K562 (cell line): ENCODE data around the gene EVC. TPM values are rescaled to one million over a fixed set of nuclear protein-coding genes. Genes with fewer than 3 reads are reported as not detected.

Experiments used
- ATAC-seq: fragments of 200-7000 bp; cut with Tn5 transposase; 3 replicates; pipeline ENCODE4 v1.9.1; 2020; ENCODE audit warnings: moderate library complexity
- BruUV-seq: library from RNA; stranded (reverse); fragments of 400-500 nt; replicated peaks from 2 replicates; lab custom pipeline; 2021; lab: Mats Ljungman, UMichigan
- CTCF ChIA-PET: fragments of 300-600 bp; formaldehyde crosslinking; extraction: SDS; loops from one replicate; lab custom pipeline; 2021; ENCODE audit warnings: low intra/inter-chr PET ratio; lab: Yijun Ruan, JAX
- POLR2A ChIA-PET: fragments of 300-600, 350-650 bp; sonication (Branson Sonifier 250); formaldehyde crosslinking; extraction: SDS; loops from one replicate; lab custom pipeline; 2021; ENCODE audit warnings: antibody characterized with exemption, inconsistent platforms; lab: Yijun Ruan, JAX
- DNase-seq, 4 experiments: peaks; one replicate each; pipeline versions ENCODE4 v3.0.0 to v3.0.0-alpha.2; 2011 to 2018; ENCODE audit warnings: low spot score in 3 of 4, mixed read lengths in 3 of 4; ENCODE audit errors: extremely low read depth in 1 of 4
- FAIRE-seq: peaks from 2 replicates; lab custom pipeline; 2011; peaks lifted over from hg19 to GRCh38; lab: Jason Lieb, UNC
- H2AFZ ChIP-seq: 2 replicates; pipeline ENCODE4 v1.6.0; 2011; ENCODE audit warnings: low read depth, low read length, control low read depth, inconsistent platforms
- H3K27ac ChIP-seq: fragments of 200-600 bp; 3 replicates; pipeline ENCODE4 v1.8.0; 2011; ENCODE audit warnings: low read depth, mild to moderate bottlenecking, control low read depth, inconsistent platforms, low read length, moderate library complexity, mixed read lengths; ENCODE audit errors: extremely low read depth
- H3K27me3 ChIP-seq, 2 experiments: fragments of 300-600 bp in 1 of 2; 2 replicates in 1 of 2; 3 replicates in 1 of 2; pipeline versions ENCODE4 v1.6.0 to v1.8.0; 2011; ENCODE audit warnings: inconsistent platforms in 2 of 2, low read length in 2 of 2, mild to moderate bottlenecking in 1 of 2, mixed read lengths in 1 of 2, moderate library complexity in 1 of 2; ENCODE audit not compliant: control insufficient read depth in 2 of 2, insufficient read depth in 2 of 2
- H3K36me3 ChIP-seq: fragments of 300-600 bp; 3 replicates; pipeline ENCODE4 v1.8.0; 2011; ENCODE audit warnings: mild to moderate bottlenecking, low read length, inconsistent platforms; ENCODE audit not compliant: control insufficient read depth, insufficient read depth
- H3K4me1 ChIP-seq, 2 experiments: fragments of 200-600 bp in 1 of 2; replicated peaks in 1 of 2; 2 replicates in 1 of 2; 3 replicates in 1 of 2; pipeline versions ENCODE4 v1.5.1 to v1.8.0; 2011; ENCODE audit warnings: inconsistent platforms in 2 of 2, low read length in 2 of 2, mild to moderate bottlenecking in 1 of 2, mixed read lengths in 1 of 2, moderate library complexity in 1 of 2; ENCODE audit not compliant: control insufficient read depth in 2 of 2, insufficient read depth in 2 of 2
- H3K4me2 ChIP-seq: 2 replicates; pipeline ENCODE4 v1.6.1; 2011; ENCODE audit warnings: low read length, control low read depth, inconsistent platforms, mixed read lengths; ENCODE audit not compliant: insufficient read depth
- H3K4me3 ChIP-seq: fragments of 200-600 bp; sonication (generic), shearing (Covaris generic); 2 replicates; pipeline ENCODE4 v1.5.1; 2016; ENCODE audit warnings: control low read depth, inconsistent platforms
- H3K79me2 ChIP-seq: fragments of 200-600 bp; 3 replicates; pipeline ENCODE4 v1.8.0; 2011; ENCODE audit warnings: low read length, inconsistent platforms; ENCODE audit not compliant: control insufficient read depth, insufficient read depth
- H3K9ac ChIP-seq, 2 experiments: 2 replicates each; pipeline versions ENCODE4 v1.6.0 to v1.6.1; 2011; ENCODE audit warnings: low read depth in 2 of 2, low read length in 2 of 2, control low read depth in 1 of 2, inconsistent platforms in 1 of 2, mild to moderate bottlenecking in 1 of 2, mixed read lengths in 1 of 2; ENCODE audit not compliant: insufficient read depth in 1 of 2
- H3K9me1 ChIP-seq: one replicate; pipeline ENCODE4 v1.6.0; 2011; ENCODE audit warnings: inconsistent platforms, mild to moderate bottlenecking, low read length, moderate library complexity; ENCODE audit not compliant: control insufficient read depth, insufficient read depth
- H3K9me3 ChIP-seq: replicated peaks from 2 replicates; pipeline ENCODE4 v1.5.1; 2011; ENCODE audit warnings: low read depth, low read length, inconsistent platforms; ENCODE audit not compliant: control insufficient read depth, insufficient read depth
- H4K20me1 ChIP-seq: replicated peaks from 2 replicates; pipeline ENCODE4 v1.6.1; 2011; ENCODE audit warnings: low read length, inconsistent platforms, mixed read lengths; ENCODE audit not compliant: control insufficient read depth, insufficient read depth
- BHLHE40 ChIP-seq: IDR thresholded peaks from 2 replicates; pipeline ENCODE4 v1.6.1; 2011; ENCODE audit warnings: low read length, improper control_type of control experiment
- C11orf30 ChIP-seq: fragments of 450-650 bp; IDR thresholded peaks from 2 replicates; pipeline ENCODE4 v1.6.1; 2016; ENCODE audit warnings: low read depth, mild to moderate bottlenecking
- CBX5 ChIP-seq: IDR thresholded peaks from 2 replicates; pipeline ENCODE4 v1.6.1; 2014; ENCODE audit warnings: low read depth, borderline replicate concordance
- DPF2 ChIP-seq: fragments of 450-650 bp; IDR thresholded peaks from 2 replicates; pipeline ENCODE4 v1.6.1; 2016
- FOXJ3 ChIP-seq: sonication (generic); formaldehyde crosslinking; IDR thresholded peaks from 2 replicates; pipeline ENCODE4 v1.4.0; 2020; ENCODE audit warnings: mild to moderate bottlenecking, missing genetic modification reagents
- FOXP1 ChIP-seq: sonication (generic); formaldehyde crosslinking; IDR thresholded peaks from 2 replicates; pipeline ENCODE4 v1.8.0; 2022; ENCODE audit warnings: mild to moderate bottlenecking, missing genetic modification reagents
- HNRNPUL1 ChIP-seq: fragments of 200-400 bp; formaldehyde crosslinking; IDR thresholded peaks from 2 replicates; pipeline ENCODE4 v1.6.1; 2017; ENCODE audit warnings: low read length
- KAT8 ChIP-seq: fragments of 450-650 bp; IDR thresholded peaks from 2 replicates; pipeline ENCODE4 v1.6.1; 2016; ENCODE audit warnings: low read depth, mild to moderate bottlenecking
- MAFK ChIP-seq: IDR thresholded peaks from 2 replicates; pipeline ENCODE4 v1.6.1; 2011; ENCODE audit warnings: low read length, improper control_type of control experiment
- MTA1 ChIP-seq: fragments of 450-650 bp; IDR thresholded peaks from 2 replicates; pipeline ENCODE4 v1.6.1; 2017; ENCODE audit warnings: borderline replicate concordance
- NR2F6 ChIP-seq: fragments of 450-650 bp; formaldehyde crosslinking; IDR thresholded peaks from 2 replicates; pipeline ENCODE4 v1.4.0; 2020; ENCODE audit warnings: mild to moderate bottlenecking
- PHTF2 ChIP-seq: fragments of 250-450 bp; sonication (Bioruptor Pico); IDR thresholded peaks from 2 replicates; pipeline ENCODE4 v1.5.0; 2021; ENCODE audit warnings: mild to moderate bottlenecking
- PURB ChIP-seq: sonication (generic); formaldehyde crosslinking; IDR thresholded peaks from 2 replicates; pipeline ENCODE4 v1.9.0; 2021; ENCODE audit warnings: low read depth, mild to moderate bottlenecking, missing genetic modification reagents
- SAFB ChIP-seq: fragments of 200-400 bp; formaldehyde crosslinking; IDR thresholded peaks from 2 replicates; pipeline ENCODE4 v1.6.1; 2017; ENCODE audit warnings: low read depth, low read length, borderline replicate concordance
- TCF3 ChIP-seq: sonication (generic); formaldehyde crosslinking; IDR thresholded peaks from 2 replicates; pipeline ENCODE4 v1.4.0; 2020; ENCODE audit warnings: mild to moderate bottlenecking, missing genetic modification reagents
- XRCC5 ChIP-seq: fragments of 200-400 bp; formaldehyde crosslinking; IDR thresholded peaks from 2 replicates; pipeline ENCODE4 v1.6.1; 2017; ENCODE audit warnings: low read depth, mild to moderate bottlenecking, low read length
- ZC3H11A ChIP-seq: IDR thresholded peaks from 2 replicates; pipeline ENCODE4 v1.6.1; 2012; ENCODE audit warnings: low read depth, low read length, improper control_type of control experiment
- ZNF408 ChIP-seq: fragments of 250-450 bp; sonication (Bioruptor Pico); IDR thresholded peaks from 2 replicates; pipeline ENCODE4 v1.4.0; 2020; ENCODE audit warnings: low read depth, mild to moderate bottlenecking, moderate library complexity
- WGBS: fragments of 100-300 bp; shearing (Covaris generic); methylation state at CpG from one replicate; pipeline ENCODE4 v1.1.6; 2016; ENCODE audit warnings: low coverage, mixed read lengths; ENCODE audit not compliant: insufficient coverage; ENCODE audit errors: missing lambda C conversion rate; 5-methylcytosine and 5-hydroxymethylcytosine counted together
- in situ Hi-C: fragments of 300-500 bp; cut with MboI; formaldehyde crosslinking; loops from 4 replicates; pipeline ENCODE4 v1.15.0; 2018; ENCODE audit warnings: inconsistent platforms, mixed read lengths
- intact Hi-C: fragments of 100-400 bp; cut with micrococcal nuclease; formaldehyde crosslinking; loops from 2 replicates; pipeline ENCODE4 v1.14.2; 2022
- polyA plus RNA-seq, 8 experiments: library from polyadenylated mRNA; depleted of rRNA in 4 of 8; stranded (reverse) in 5 of 8; unstranded in 3 of 8; fragments of >200 nt; fragmentation: Nextera tagmentation in 2 of 8; fragmentation: Illumina TruSeq in 1 of 8; extraction: Ambion mirVana in 2 of 8; extraction: Trizol in 1 of 8; gene quantifications; 2 replicates each; pipeline versions ENCODE4 v1.2.1 to v1.2.3, GENCODE V29; 2011 to 2014; ENCODE audit warnings: inconsistent platforms in 1 of 8, missing spikeins in 1 of 8
- total RNA-seq, 7 experiments: library from RNA; depleted of rRNA in 6 of 7; stranded (reverse); fragments of >200 nt in 6 of 7; fragmentation: Illumina TruSeq in 2 of 7; extraction: Trizol in 2 of 7; gene quantifications; 2 replicates each; pipeline versions ENCODE4 v1.2.1 to v1.2.3, GENCODE V29; 2011 to 2021; ENCODE audit warnings: low replicate concordance in 1 of 7
- TF ChIP-seq, protein P1 (sequence below): fragments of 250-450 bp; sonication (Bioruptor Pico); IDR thresholded peaks from 2 replicates; pipeline ENCODE4 v1.9.0; 2021; ENCODE audit warnings: mild to moderate bottlenecking, inconsistent platforms

The EVC gene
- total and polyA plus RNA-seq, 9 of the 15 experiments (the other 6 are each of a cell fraction or from before 2014, with no cell fraction given), result 0.03 to 3.2 (median 1.1) TPM

DNA sequence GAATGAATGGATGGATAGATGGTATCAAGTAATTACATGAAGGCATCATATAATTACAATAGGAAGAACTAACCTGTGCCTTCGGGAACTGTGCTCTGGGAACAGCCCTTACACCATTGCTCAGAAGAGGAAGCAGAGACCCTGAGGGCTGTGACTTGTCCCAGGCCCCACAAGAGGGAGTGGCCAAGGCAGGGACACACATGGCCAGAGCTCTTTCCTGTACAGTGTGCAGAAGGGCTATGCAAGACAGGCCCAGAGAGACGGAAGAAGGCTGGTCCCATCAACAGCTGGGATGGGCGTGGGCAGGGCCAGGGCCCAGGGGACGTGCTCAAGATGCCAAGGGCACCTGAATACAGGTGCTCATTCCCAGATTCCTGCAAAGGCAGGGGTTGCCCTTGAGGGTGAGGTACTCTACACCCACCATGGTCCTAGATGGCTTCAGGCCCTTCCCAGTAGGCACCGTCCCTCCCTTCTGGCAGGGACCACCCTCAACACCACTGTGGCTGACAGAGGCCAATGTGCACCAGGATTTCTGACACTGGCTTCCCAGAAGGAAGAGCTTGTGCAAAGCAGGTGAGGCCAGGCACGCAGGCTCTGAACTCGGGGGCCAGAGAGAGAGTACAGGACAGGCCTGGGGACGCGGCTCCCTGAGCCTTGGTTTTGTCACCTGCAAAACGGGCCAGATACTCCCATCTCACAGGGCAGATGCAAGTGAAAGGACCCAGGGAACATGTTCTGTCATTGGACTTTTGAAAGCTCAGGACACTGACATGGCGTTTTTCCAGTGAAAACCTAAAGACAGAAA is 4.3 kb upstream of the EVC start (continued):
- TF ChIP-seq ZC3H11A (no peak), NR2F6 (CRISPR knock-in tag) (no peak), FOXJ3 (no peak), FOXP1 (CRISPR knock-in tag) (no peak), HNRNPUL1 (no peak), DPF2 (no peak), PURB (CRISPR knock-in tag) (no peak), BHLHE40 (no peak), SAFB (no peak)

DNA sequence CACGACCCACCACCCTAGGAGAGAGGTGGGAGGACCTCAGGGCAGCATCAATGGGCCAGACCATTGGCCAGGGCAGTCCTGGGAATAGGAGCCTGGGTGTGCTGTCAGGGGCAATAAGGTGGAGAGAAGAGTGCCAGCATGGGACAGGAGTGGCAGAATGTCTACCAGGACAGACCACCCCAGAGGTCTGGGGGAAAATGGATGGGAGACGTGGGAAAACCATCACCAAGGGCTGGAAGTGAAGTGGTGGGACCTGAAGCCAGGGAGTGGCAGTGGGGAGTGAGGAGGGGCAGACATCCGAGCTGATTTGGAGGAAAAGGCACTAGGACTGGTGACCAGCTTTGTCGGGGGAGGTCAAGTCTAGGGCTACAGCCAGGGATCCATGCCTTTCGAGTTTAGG is 3.6 kb upstream of the EVC start:
- TF ChIP-seq TCF3 (no peak), XRCC5 (no peak), MTA1 (no peak), PHTF2 (CRISPR knock-in tag) (no peak), C11orf30 (no peak), CBX5 (no peak), KAT8 (no peak), ZNF408 (CRISPR knock-in tag) (no peak), MAFK (no peak)
- TF ChIP-seq, protein P1, sequence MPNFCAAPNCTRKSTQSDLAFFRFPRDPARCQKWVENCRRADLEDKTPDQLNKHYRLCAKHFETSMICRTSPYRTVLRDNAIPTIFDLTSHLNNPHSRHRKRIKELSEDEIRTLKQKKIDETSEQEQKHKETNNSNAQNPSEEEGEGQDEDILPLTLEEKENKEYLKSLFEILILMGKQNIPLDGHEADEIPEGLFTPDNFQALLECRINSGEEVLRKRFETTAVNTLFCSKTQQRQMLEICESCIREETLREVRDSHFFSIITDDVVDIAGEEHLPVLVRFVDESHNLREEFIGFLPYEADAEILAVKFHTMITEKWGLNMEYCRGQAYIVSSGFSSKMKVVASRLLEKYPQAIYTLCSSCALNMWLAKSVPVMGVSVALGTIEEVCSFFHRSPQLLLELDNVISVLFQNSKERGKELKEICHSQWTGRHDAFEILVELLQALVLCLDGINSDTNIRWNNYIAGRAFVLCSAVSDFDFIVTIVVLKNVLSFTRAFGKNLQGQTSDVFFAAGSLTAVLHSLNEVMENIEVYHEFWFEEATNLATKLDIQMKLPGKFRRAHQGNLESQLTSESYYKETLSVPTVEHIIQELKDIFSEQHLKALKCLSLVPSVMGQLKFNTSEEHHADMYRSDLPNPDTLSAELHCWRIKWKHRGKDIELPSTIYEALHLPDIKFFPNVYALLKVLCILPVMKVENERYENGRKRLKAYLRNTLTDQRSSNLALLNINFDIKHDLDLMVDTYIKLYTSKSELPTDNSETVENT (CRISPR knock-in tag), result no peak
- BruUV-seq, result no TSS peak
- no peak for DNase-seq
- no peaks in the 10 kb centered on the region for H3K79me2 ChIP-seq
- no peaks in the 10 kb centered on the region for H3K36me3 ChIP-seq
- H3K4me2 ChIP-seq, result no peak overlapping the region; the same call in 1 of the 2 replicates
- POLR2A ChIA-PET, result interaction anchor here (0.5 kb wide), 1 partner anchor 10 kb away, joined by 3 read pairs; no protein-coding TSS in a partner anchor
- H3K9me1 ChIP-seq, result no peaks in the 10 kb centered on the region
- no peak for FAIRE-seq
- intact Hi-C loops (no loop called here), in situ Hi-C loops (no loop called here)
- no peak overlapping the region for H3K9ac ChIP-seq
- no peak overlapping the region for H3K27ac ChIP-seq
- H3K27me3 ChIP-seq, result peaks cover 2 to 18% of the 10 kb centered on the region in 2 experiments; a peak in 3 of 5 replicates
- CTCF ChIA-PET, result no interaction called here
- H2AFZ ChIP-seq, result no peak overlapping the region
- no peak overlapping the region for H3K4me3 ChIP-seq
- 8% methylated on average over 5 of the region's 5 CpGs for WGBS
- no peak for ATAC-seq
- no peaks in the 10 kb centered on the region for H4K20me1 ChIP-seq
- H3K9me3 ChIP-seq, result peaks cover 7% of the 10 kb centered on the region; the same call in 1 of the 2 replicates
- H3K4me1 ChIP-seq, result peaks cover 0 to 20% of the 10 kb centered on the region in 2 experiments; a peak in 4 of 5 replicates
